C4-2B (cell line): ENCODE results near the gene CHPF2.

Source experiments
- H3K27ac ChIP-seq: fragments of 450-650 bp; 2 replicates; pipeline ENCODE4 v1.5.1; 2017
- ZFX ChIP-seq: fragments of 450-650 bp; IDR thresholded peaks from 2 replicates; pipeline ENCODE4 v1.6.1; 2017
- TF ChIP-seq, protein P1 (sequence below): fragments of 450-650 bp; conservative IDR thresholded peaks from 2 replicates; pipeline ENCODE4 v1.5.1; 2017; ENCODE audit warnings: mild to moderate bottlenecking

The CHPF2 gene, protein sequence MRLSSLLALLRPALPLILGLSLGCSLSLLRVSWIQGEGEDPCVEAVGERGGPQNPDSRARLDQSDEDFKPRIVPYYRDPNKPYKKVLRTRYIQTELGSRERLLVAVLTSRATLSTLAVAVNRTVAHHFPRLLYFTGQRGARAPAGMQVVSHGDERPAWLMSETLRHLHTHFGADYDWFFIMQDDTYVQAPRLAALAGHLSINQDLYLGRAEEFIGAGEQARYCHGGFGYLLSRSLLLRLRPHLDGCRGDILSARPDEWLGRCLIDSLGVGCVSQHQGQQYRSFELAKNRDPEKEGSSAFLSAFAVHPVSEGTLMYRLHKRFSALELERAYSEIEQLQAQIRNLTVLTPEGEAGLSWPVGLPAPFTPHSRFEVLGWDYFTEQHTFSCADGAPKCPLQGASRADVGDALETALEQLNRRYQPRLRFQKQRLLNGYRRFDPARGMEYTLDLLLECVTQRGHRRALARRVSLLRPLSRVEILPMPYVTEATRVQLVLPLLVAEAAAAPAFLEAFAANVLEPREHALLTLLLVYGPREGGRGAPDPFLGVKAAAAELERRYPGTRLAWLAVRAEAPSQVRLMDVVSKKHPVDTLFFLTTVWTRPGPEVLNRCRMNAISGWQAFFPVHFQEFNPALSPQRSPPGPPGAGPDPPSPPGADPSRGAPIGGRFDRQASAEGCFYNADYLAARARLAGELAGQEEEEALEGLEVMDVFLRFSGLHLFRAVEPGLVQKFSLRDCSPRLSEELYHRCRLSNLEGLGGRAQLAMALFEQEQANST

GRCh38 chr7:151232091-151232916, at the start of gene CHPF2:
Gene CHPF2, plus strand, starts transcription at chr7:151232483. Its CDS starts 1,529 bp downstream, at chr7:151234012.
- peak within 1 kb of the TSS; percentile 83 for H3K27ac ChIP-seq
- peak; percentile 92; the same call in 1 of the 2 replicates for TF ChIP-seq ZFX
- TF ChIP-seq, protein P1, sequence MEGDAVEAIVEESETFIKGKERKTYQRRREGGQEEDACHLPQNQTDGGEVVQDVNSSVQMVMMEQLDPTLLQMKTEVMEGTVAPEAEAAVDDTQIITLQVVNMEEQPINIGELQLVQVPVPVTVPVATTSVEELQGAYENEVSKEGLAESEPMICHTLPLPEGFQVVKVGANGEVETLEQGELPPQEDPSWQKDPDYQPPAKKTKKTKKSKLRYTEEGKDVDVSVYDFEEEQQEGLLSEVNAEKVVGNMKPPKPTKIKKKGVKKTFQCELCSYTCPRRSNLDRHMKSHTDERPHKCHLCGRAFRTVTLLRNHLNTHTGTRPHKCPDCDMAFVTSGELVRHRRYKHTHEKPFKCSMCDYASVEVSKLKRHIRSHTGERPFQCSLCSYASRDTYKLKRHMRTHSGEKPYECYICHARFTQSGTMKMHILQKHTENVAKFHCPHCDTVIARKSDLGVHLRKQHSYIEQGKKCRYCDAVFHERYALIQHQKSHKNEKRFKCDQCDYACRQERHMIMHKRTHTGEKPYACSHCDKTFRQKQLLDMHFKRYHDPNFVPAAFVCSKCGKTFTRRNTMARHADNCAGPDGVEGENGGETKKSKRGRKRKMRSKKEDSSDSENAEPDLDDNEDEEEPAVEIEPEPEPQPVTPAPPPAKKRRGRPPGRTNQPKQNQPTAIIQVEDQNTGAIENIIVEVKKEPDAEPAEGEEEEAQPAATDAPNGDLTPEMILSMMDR: no peak

- no peak overlapping the region for H3K27ac ChIP-seq
- TF ChIP-seq, protein P1: no peak
- TF ChIP-seq ZFX: no peak
Observed at GRCh38 chr7:151185762-151186639, 46.3 kb upstream of the CHPF2 start.

GRCh38 chr7:151186640-151187408, 45.5 kb upstream of the CHPF2 start, which contains the start of gene ASB10:
Gene ASB10, minus strand, starts transcription at chr7:151187250. Its CDS starts 120 bp downstream, at chr7:151187130.
- no peak within 1 kb of the TSS for H3K27ac ChIP-seq
- TF ChIP-seq, protein P1: no peak
- TF ChIP-seq ZFX: no peak

GRCh38 chr7:151187409-151188251, 44.7 kb upstream of the CHPF2 start:
- TF ChIP-seq ZFX: no peak
- TF ChIP-seq, protein P1: no peak
- no peak overlapping the region for H3K27ac ChIP-seq

DNA sequence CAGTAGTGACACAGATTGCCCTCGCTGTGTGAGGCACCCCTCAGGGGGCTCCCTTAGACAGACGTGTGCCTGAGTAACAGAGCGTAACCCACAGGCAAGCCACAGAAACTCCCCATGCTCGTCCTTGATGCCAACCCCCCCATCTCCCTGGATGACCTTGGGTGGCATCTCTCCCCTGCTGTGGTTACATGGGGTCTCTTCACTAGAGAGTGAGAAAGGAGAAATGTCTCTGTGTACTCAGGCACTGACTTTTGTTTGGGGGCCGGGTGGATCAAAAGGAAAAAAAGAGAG, 44.1 kb upstream of the CHPF2 start:
- no peak overlapping the region for H3K27ac ChIP-seq
- no peak for TF ChIP-seq ZFX
- TF ChIP-seq, protein P1: no peak
